ENCODE measurements around the gene MCC.

Gene MCC

DNA sequence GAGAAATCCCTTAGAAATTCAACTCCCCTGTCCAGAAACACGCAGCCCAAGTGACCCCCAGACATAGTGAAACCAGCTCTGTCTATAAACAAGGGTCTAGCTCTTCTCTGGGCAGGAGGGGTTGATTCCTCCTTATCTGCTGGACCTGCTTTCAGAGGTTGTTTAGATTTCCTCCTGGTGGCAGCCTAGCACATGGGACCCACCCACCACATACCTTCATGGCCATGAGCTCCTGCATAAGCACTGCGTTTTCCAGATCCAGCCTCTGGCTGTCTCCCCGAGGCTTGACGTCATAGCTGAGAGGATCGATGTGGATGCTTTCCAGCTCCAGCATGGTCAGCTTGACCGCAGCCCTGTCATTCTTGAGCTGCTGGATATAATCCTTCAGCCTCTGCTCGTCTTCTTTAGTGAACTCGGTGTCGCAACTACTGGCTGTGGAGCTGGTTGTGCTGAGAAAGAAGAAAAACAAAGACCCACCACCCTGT lies 434.7 kb downstream of the MCC start:
- no peak for DNase-seq (ENCODE audit: low read depth)

DNA sequence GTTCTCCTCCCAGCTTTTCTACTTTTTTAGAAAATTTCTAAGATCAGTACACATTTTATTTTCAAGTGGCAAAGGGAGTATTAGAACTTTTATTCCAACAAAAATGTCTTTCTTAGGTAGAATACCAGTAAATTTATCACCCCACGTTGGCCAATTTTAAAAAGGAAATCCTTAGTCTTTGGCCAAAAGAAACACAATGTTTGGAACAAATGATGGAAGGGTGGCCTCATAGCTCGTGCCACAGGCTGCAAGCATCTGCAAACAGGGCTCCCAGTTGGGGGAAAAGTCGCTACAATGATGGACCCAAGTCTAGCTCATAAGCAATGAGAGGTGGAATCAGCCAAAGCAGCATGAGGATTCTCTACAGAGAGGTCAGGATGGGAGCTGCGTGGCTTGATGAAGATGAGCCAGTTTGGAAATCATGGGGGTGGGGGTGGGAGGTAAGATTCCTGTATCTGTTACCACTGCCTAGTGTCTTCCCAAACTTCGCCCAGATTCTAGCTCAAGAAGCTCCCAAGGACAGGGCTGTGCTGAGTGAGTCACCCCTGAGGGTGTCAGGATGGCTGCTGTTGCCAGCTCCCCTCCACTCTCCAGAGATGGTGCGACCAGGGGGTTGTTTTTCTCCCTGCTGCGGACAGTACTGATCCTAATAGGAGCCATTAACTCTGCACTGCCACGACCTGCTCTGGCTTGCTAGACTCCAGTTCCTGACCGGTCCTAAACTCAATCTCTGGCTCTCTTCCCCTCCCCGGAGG lies 436.0 kb downstream of the MCC start:
- DNase-seq (ENCODE audit: low read depth): no peak

DNA sequence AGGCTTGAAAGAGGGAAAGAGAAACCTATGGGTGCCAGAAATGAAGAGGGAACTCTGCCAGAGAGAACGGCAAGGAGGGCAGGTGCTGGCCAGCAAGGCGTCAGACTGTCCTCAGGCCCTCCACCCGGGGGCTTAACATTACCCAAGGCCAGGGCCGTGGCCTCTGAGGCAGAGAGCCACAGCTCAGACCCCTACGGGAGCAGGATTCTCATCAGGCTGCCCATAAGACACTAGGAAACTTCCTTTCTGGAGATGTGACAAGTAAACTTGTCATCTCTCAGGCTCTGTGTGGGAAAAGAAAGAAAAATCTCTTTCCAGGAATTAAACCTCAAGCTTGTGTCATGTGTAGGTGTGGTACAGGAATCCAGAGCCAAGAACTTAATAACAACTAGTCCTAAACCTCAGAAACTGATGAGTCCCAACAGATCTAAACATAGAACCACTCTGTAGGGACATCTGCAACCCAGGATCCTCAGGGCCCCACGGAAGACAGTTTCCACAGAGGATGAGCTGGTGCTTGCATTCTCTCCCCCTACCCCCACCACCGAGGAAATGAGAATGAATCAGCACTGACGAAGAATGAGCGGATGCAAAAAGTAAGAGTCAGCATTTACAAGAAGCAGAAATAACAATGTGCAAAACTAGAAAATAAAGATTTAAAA lies 437.4 kb downstream of the MCC start:
- no peak for DNase-seq (ENCODE audit: low read depth)

DNA sequence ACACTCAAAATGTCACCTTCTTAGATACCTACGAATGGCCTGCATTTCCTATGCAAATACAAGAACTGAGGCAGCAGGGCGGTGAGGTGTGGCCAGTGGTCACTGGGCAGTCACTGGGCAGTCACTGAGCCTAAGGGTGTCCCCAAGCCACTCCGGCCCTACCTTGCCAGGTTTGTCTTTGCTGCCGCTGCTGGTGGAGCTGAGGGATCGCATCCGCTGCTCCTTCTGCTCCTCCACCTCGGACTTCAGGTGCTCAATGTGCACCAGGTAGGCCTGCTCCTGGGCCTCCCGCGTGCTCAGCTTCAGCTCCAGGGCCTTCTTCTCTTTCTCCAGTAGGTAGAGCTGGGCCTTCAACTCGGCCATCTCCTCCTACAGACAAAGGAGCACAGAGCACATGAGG lies 439.3 kb downstream of the MCC start:
- no peak for DNase-seq (ENCODE audit: low read depth)

DNA sequence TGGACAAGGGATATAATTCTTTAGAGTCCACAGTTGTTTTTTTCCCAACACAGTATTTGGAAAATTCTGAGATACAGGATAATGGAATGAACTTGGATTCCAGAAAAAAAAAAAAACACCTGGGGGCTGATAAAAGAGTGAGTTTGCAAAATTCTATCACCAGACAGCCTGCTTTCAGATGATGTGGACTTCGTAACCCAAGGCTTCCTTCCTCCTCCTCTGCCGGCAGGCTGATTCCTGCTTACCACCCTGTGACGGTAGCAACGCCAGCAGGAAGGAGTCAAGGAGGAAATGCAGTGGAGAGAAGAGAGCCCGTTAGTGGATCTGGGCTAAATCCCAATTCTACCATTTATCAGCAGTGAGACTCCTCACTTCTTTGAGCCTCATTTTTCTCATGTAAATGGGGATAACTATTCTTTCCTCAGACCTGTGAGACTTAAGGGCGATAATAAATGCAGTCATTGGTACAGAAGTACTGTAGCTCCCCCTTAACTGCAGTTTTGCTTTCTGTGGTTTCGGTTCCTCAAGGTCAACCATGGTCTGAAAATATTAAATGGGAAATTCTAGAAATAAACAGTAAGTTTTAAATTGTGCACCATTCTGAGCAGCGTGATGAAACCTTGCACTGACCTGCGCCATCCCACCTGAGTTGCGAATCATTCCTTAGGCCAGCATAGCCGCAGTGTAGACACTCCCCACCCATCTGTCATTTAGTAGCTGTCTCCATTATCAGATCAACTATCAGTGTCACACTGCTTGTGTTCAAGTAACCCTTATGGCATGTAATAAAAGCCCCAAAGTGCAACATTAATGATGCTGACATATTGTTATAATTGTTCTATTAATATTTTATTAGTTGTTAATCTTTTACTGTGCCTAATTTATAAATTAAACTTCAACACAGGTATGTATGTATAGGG lies 440.3 kb downstream of the MCC start:
- DNase-seq (ENCODE audit: low read depth): no peak

DNA sequence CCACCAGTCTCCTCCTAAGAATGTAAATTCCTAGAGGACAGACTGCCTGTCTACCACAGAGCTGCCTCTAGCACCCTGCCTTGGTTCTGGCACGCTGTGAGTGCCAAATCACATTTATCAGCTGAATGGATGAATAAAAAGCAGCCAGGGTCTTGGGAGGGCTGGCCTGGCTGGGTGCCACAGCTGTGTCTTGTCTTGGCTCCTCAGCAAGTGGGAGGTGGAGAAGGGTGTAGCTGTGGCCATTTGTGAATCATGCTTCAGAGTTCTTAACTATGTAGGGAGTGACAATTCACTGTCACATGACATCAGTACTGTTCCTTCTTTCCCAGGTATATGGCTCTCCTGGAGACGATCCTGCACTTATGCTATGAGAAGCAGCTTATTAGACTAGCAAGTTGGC lies 441.0 kb downstream of the MCC start:
- DNase-seq (ENCODE audit: low read depth): no peak

DNA sequence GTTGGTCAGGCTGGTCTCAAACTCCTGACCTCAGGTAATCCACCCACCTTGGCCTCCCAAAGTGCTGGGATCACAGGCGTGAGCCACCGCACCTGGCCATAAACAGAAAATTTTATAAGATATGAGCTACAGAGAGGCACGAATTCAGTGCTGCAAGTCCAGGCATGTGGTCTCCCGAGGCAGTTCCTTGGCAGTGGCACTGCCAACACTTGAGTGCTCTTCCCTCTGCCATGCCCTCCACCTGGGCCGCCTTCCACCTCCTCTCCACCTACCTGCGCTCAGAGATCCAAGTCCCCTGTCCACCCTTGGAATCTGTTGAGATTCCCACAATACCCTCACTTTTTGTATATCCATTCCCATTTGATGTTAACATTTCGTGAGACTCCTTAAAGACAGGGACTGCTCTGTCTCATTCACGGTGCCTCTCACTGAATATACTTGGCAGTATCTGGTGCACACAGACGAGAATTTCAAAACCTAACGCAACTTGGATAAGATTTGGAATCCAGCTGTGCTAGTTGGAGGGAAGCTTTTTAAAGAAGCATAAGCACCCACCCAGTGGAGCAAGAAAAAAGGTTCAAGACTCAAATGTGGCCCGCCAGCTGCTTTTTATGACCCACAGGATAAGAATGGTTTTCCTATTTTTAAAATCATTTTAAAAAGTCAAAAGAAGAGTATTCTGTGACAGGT lies 443.3 kb downstream of the MCC start:
- no peak for DNase-seq (ENCODE audit: low read depth)

DNA sequence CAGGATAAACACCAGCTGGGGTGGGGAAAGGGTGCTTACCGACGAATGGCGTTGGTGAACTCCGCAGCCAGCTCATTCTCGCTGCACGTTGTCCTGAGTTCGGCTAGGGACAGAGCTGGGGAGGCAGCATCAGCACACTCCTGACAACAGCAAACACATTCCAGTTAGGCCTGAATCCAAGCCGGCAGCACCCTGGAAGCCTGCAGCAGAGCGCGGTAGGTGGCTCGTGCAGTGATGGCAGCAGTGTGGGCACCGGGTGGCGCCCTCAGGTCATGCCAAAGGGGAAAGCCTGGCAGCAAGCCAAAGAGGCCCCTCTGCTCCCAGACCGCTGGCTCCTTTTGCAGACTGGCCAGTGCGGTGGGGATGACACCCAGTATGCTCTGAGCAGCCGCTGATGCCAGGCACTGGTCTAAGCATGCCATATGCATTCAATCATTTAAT lies 444.7 kb downstream of the MCC start:
- no peak for DNase-seq (ENCODE audit: low read depth)

DNA sequence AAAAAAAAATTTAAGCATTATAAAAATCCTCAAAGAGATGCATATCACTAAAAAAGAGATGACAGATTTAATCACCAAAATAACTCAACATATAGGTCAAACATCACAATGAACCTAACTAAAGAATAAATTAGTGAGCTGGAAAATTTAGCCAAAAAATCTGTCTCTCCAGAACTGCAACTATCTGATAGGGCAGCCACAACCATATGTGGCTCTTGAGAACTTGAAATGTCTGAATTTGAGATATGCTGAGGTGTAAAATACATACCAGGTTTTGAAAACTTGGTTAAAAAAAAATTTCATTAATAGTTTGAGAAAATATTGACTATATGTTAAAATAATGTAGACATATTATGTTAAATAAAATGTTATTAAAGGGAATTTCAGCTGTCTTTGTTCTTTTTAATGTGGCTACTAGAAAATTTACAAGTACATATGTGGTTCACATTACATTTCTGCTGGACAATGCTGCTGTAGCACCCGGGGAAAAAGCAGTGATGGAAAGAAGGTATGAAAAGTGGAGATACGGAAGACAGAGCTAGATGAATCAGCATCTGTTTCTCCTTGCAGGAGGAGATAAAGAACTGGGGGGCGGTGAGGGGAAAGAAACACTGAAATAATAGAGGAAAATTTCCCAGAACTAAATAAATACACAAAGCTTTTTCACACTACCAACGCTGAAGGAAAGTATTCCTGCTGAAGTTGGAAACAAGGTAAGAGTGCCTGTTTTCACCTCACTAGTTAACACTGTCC lies 445.6 kb downstream of the MCC start:
- DNase-seq (ENCODE audit: low read depth): no peak

DNA sequence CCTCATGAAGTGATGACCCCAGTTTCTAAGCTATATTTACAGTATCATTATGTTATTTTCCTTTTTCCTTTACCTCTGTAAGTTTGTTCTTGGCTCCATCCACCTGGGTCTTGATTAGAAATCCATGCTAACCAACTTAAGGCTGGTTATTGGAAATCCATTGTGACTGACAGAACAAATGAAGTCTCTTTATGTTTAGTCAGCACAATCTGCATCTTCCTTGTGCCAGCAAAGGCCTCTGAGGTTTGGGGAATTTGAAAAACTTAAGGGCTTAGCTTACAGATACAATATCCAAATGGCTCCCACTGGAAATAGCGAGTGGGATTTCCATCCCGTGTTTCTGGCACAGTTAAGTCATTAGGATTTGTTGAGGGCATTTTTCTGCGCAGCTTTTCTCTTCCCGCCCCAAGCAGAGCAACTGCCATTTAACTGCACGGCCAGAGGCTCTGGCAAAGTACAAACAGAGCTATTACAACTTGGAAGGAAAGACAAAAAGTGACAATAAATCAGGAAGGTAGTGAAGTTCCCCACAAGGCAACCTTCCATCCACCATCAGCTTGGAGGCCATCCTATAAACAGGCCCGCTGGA lies 447.5 kb downstream of the MCC start:
- DNase-seq (ENCODE audit: low read depth): no peak

DNA sequence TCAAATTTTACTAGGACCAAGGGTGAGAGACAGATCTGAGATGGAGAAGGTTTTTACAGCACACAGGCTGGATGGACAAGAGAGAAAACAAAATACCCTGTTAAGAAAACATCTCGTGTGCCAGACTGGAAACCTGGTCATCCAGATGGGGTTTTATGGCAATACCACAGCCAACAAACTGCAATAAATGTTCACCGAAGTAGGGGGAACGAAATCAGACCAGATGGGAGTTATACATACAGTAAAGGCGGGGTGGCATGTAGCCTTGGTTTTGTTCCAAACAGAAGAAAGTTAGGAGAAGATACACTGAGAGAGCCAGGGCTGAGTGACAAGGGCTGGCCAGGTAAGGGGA lies 448.3 kb downstream of the MCC start:
- no peak for DNase-seq (ENCODE audit: low read depth)

DNA sequence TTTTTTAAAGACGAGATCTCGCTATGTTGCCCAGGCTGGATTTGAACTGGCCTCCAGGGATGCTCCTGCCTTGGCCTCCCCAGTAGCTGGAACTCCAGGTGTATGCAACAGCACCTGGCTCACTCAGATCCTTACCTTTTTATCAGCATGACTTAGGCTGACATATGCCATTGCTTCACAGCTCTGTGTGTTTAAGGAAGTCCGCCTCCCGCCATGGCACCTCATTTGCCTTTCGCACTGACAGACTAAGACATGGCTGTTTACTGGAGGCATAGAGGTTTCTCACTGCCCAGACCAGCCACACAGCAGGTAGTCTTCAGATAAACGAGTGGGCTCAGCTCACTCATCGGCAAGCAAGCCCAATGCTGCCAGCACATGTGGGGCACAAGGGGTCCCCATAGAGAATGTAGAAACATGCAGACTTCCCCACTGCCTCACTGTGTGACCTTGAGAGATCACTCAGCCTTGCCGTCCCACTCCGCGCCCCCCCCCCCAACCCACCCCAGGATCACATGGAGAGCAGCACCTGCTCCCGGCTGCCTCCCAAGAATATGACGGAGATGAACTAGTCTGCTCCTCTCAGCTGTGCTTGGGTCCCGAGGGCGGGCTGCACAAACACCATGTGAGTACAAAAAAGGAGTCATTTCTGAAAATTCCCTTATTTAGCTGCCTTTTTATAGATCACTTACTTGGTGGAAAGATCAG lies 448.9 kb downstream of the MCC start:
- DNase-seq (ENCODE audit: low read depth): no peak

DNA sequence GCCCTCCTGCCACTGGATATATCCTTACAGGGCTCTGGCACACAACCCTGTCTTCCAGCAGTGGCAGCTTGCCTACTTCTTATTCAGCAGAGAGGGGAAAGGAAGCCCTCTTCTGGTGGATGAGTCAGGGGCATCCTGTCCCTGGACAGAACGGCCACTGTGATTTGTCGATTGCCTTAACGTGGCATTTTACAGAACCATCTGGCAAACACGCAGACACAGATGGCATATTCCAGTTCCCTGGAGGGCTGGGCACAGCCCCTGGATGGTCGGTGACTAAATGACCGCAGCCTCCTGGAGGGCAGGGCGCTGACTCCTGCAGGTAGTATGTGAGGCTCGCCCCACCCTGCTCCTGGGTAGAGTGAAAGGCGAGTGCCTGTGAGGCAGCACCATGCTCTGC lies 449.5 kb downstream of the MCC start:
- no peak for DNase-seq (ENCODE audit: low read depth)

DNA sequence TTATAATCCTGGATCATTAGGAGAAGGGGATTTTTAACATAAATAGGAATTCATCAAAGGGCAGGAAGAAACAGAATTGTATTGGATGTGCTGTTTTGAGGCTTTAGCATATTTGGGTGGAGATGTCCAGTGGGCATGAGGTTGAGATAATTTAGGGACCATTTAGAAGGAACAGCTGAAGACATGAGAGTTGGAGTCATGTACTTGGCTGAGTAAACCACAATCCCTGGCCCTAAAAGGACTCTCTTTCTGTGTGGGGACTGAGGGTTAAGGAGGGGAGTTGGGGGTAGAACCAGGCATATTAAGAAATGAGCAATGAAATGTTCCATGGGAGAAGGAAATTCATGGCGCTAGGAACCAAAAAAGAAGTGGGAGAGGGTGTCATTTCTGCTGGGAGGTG lies 450.1 kb downstream of the MCC start:
- DNase-seq (ENCODE audit: low read depth): no peak

DNA sequence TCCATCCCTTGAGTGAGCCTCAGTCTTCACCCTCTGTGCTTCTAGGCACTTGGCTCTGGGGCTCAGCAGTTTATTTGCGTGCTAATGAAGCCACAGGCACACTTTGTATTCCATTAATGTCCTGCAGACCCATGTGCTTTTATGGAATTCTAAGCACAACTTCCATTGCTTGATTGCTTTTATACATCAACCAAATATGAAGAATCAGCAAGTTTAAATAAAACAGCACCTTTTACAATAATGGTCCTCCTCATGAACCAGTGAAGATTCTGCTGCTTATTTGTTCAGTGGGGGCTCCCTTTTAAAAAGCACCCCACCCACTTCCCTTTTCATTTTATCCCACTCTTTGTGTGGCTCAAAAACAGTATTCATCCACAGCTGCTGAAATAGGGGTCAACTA lies 451.4 kb downstream of the MCC start:
- DNase-seq (ENCODE audit: low read depth): no peak

DNA sequence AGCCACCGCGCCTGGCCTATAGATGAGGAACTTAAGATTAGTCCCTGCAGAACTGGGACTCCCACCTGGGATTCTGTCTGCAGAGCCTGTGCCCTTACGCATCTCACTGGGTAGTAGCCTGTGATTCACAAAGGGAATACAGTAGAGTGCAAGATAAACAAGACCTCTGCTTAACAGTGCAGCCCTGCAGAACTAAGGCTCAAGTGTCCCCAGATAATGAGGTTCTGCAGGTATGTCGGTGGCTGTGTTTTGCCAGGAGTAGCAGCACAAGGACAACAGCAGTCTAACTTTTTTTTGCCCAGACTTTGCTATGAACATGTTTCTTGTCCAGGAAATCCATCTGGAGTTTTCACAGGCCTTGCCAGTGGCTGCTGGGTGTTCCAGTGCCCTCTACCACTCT lies 451.9 kb downstream of the MCC start:
- DNase-seq (ENCODE audit: low read depth): no peak

DNA sequence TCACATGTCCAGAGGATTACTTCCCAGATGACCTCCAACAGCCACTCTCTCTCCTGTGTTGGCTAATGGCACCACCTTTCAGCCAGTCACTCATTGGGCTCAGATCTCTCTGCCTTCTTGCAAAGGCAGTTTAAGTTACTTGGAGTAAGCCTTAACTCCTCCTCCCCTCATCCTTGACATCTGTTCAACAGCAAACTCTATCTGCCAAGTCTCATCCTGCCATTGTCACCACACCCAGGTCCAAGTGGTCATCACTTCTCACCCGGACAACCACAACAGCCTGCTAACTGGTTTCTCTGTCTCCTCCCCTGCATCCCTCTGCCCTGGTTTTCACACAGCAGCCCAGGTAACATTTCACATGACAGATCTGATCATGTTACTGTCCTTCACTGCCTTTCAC lies 453.2 kb downstream of the MCC start:
- DNase-seq (ENCODE audit: low read depth): no peak

DNA sequence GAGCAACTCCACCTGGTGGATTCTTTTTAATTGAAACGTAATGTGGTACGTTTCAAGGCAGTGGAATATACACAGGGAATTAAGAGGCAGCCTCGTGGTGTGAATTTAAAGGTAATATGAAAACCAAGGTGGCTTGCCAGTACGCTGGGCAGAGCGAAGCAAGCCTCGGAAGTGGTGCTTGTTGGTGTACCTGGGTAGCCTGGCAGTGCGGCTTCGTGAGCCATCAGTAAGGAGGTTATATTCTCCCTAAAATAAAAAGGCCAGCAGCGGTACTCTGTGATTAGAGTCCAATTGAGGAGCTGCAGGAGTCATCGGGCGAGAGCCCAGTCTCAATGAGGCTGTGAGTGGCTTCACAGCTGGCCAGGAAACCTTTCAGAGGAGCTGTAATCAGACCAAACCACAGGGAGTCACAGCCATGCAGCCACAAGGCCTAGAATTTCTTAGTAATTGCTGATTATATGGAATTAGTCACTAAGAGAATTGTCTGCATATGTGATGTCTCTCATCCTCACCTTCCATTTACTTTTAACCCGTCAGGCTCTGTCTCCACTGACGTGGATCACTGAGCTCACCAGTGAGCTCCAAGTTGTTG lies 454.0 kb downstream of the MCC start:
- DNase-seq (ENCODE audit: low read depth): no peak

DNA sequence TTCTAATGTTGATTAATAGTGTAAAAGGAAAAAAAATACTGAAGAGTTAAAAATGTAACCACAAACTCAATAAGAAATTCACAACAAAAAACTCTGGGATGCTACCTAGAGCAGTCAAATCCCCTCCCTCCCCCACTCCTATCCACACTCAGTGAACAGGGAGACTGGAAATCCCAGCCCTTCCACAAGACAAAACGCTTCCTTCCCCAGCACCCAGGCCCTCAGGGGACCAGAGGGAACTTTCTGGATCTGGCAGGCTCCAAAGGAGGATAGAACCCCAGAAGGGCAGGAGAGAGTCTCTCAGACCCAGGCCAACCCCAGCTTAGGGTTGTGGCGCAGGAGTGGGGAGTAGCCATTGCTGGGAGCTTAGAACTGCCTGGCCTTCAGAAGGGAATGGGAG lies 456.7 kb downstream of the MCC start:
- DNase-seq (ENCODE audit: low read depth): no peak

DNA sequence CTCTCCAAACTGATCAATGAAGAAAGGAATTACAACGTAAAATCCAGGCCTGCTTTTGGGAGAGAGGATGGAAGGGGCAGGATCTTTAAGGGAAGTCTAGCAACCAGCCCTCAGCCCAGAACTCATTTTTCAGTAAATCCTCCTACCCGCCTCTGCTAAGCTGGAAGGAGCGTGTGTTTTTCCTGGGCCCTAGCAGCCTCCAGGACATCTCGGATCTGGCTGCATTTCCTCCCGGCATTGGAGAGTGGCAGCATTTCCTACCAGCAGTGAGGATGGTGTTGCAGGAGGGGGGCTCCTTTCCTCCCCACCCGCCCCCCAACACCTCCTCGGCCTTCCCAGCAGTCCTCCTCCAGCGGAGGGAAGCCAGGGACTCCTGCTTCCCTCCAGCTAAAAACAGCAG lies 457.1 kb downstream of the MCC start:
- no peak for DNase-seq (ENCODE audit: low read depth)

Data from HS-27A (cell line).